CD4-positive, alpha-beta memory T cell (primary cell): ENCODE results near the gene RAP2A. TPM values are rescaled to one million over a fixed set of nuclear protein-coding genes. Genes with fewer than 3 reads are reported as not detected.

Experiments used
- CTCF ChIA-PET: fragments of 350-600 bp; sonication (Branson Sonifier 250); formaldehyde crosslinking; loops from one replicate; lab custom pipeline; 2021; ENCODE audit warnings: inconsistent platforms; ENCODE audit not compliant: partially characterized antibody; lab: Charles Lee
- POLR2A ChIA-PET: fragments of 350-600 bp; sonication (Branson Sonifier 250); formaldehyde crosslinking; loops from one replicate; lab custom pipeline; 2021; ENCODE audit not compliant: partially characterized antibody; lab: Charles Lee
- DNase-seq, 5 donors: peaks; one replicate each; pipeline versions ENCODE4 v3.0.0 to v3.0.0-alpha.2; 2020 to 2022; ENCODE audit warnings: mixed read lengths in 1 of 5
- H3K27ac ChIP-seq: one replicate; pipeline ENCODE4 v1.7.0; 2013; ENCODE audit warnings: low read depth, low read length
- H3K27me3 ChIP-seq: 2 replicates; pipeline ENCODE4 v1.7.0; 2013; ENCODE audit warnings: mild to moderate bottlenecking, low read length, moderate library complexity; ENCODE audit not compliant: insufficient read depth
- H3K36me3 ChIP-seq: 2 replicates; pipeline ENCODE4 v1.7.0; 2013; ENCODE audit warnings: mild to moderate bottlenecking, low read length, moderate library complexity; ENCODE audit not compliant: insufficient read depth
- H3K4me1 ChIP-seq: 2 replicates; pipeline ENCODE4 v1.7.0; 2013; ENCODE audit warnings: mild to moderate bottlenecking, low read length, moderate library complexity; ENCODE audit not compliant: insufficient read depth
- H3K4me3 ChIP-seq, 2 donors: one replicate each; pipeline ENCODE4 v1.7.0; 2013; ENCODE audit warnings: low read length in 2 of 2, mild to moderate bottlenecking in 1 of 2
- H3K9me3 ChIP-seq, 2 donors: one replicate each; pipeline ENCODE4 v1.7.0; 2013; ENCODE audit warnings: low read length in 2 of 2, control low read depth in 1 of 2; ENCODE audit not compliant: control insufficient read depth in 1 of 2
- H3K27ac Mint-ChIP-seq, 7 donors: one replicate each; pipeline ENCODE4 v1.8.0; 2020 to 2021; ENCODE audit warnings: mixed read lengths in 7 of 7, mild to moderate bottlenecking in 6 of 7, inconsistent platforms in 3 of 7, moderate library complexity in 3 of 7
- H3K27me3 Mint-ChIP-seq, 2 donors: one replicate each; pipeline ENCODE4 v1.8.0; 2020 to 2021; ENCODE audit warnings: mixed read lengths in 2 of 2
- H3K36me3 Mint-ChIP-seq, 2 donors: one replicate each; pipeline ENCODE4 v1.8.0; 2020 to 2021; ENCODE audit warnings: mixed read lengths in 2 of 2, inconsistent platforms in 1 of 2, mild to moderate bottlenecking in 1 of 2
- H3K4me1 Mint-ChIP-seq, 4 donors: one replicate each; pipeline ENCODE4 v1.8.0; 2020 to 2021; ENCODE audit warnings: mixed read lengths in 4 of 4, mild to moderate bottlenecking in 1 of 4
- H3K4me3 Mint-ChIP-seq, 8 donors: one replicate each; pipeline ENCODE4 v1.8.0; 2020 to 2021; ENCODE audit warnings: mixed read lengths in 8 of 8, mild to moderate bottlenecking in 7 of 8, moderate library complexity in 6 of 8, inconsistent platforms in 3 of 8
- H3K9me3 Mint-ChIP-seq, 8 donors: one replicate each; pipeline ENCODE4 v1.8.0; 2020 to 2021; ENCODE audit warnings: mixed read lengths in 8 of 8, mild to moderate bottlenecking in 5 of 8, inconsistent platforms in 3 of 8, moderate library complexity in 1 of 8
- intact Hi-C: fragments of 100-400 bp; cut with micrococcal nuclease; formaldehyde crosslinking; loops from one replicate; pipeline ENCODE4 v1.15.1; 2023
- polyA plus RNA-seq, 2 donors: library from polyadenylated mRNA; unstranded; fragments of 300-500 nt; fragmentation: Illumina TruSeq; gene quantifications; one replicate each; pipeline ENCODE4 v1.2.3, GENCODE V29; 2021
- total RNA-seq, 2 experiments: library from RNA; stranded (reverse); gene quantifications; one replicate each; pipeline ENCODE4 v1.2.3, GENCODE V29; 2021

The RAP2A gene
- total and polyA plus RNA-seq, 4 experiments from 2014 or later = 1.7 to 24.0 (median 12.7) TPM

- intact Hi-C loops = loop anchor here (10.0 kb wide), 1 partner anchor 1144 kb away; the partner anchor contains the start of gene STK24
- peaks cover 5% of the 10 kb centered on the region for H3K27me3 ChIP-seq
- H3K4me3 ChIP-seq = no peak overlapping the region
- no peaks in the 10 kb centered on the region for H3K9me3 ChIP-seq
- Mint-ChIP-seq H3K4me1 (peaks cover 14 to 34% (median 17%) of the 10 kb centered on the region in 4 donors), H3K9me3 (peaks cover 0 to 2% (median 0%) of the 10 kb centered on the region in 8 donors), H3K27ac (peak overlapping the region in 1 of 7 donors; percentile 97), H3K4me3 (peak overlapping the region in 3 of 8 donors; percentile 21 to 65 (median 39)), H3K36me3 (peaks cover 0 to 20% of the 10 kb centered on the region in 2 donors), H3K27me3 (peaks cover 0 to 4% of the 10 kb centered on the region in 2 donors)
- no peaks in the 10 kb centered on the region for H3K36me3 ChIP-seq
- ChIA-PET CTCF (interaction anchor here (0.6 to 2.1 kb wide), 3 partner anchors 61 to 203 kb away, joined by 3 to 9 read pairs (median 5); no protein-coding TSS in a partner anchor), POLR2A (no interaction called here)
- peaks cover 23% of the 10 kb centered on the region for H3K4me1 ChIP-seq
- no peak overlapping the region for H3K27ac ChIP-seq
- no peak for DNase-seq
These were observed 2.7 kb upstream of the RAP2A start for GRCh38 chr13:97431171-97431764.

- peak in 2 of 5 donors; percentile 3 to 24 for DNase-seq
- Histone ChIP-seq H3K36me3 (no peaks in the 10 kb centered on the region), H3K27ac (peak overlapping the region; percentile 99), H3K4me3 (peak overlapping the region; percentile 57 to 97), H3K9me3 (no peaks in the 10 kb centered on the region), H3K4me1 (peaks cover 32% of the 10 kb centered on the region), H3K27me3 (peaks cover 5% of the 10 kb centered on the region)
- ChIA-PET CTCF (interaction anchor here (1.4 to 2.1 kb wide), 3 partner anchors 63 to 323 kb away, joined by 5 to 9 read pairs (median 9); no protein-coding TSS in a partner anchor), POLR2A (interaction anchor here (0.9 to 3.7 kb wide), 17 partner anchors 9 to 1756 kb away, joined by 3 to 85 read pairs (median 4); partner anchors contain the start of genes DNAJC3 and MBNL2)
- Mint-ChIP-seq H3K27ac (peak overlapping the region; percentile 97 to 100 (median 99)), H3K4me1 (peaks cover 20 to 41% (median 23%) of the 10 kb centered on the region in 4 donors), H3K9me3 (peaks cover 0 to 2% (median 0%) of the 10 kb centered on the region in 8 donors), H3K4me3 (peak overlapping the region; percentile 96 to 100 (median 98)), H3K27me3 (peaks cover 0 to 4% of the 10 kb centered on the region in 2 donors), H3K36me3 (peaks cover 0 to 20% of the 10 kb centered on the region in 2 donors)
- intact Hi-C loops = loop anchor here (2.0 to 10.0 kb wide), 2 partner anchors 64 to 1142 kb away; partner anchors contain the start of gene STK24
These were observed 1.6 kb upstream of the RAP2A start for GRCh38 chr13:97432232-97432916.

GRCh38 chr13:97432917-97433726 is 847 bp upstream of the RAP2A start:
- Mint-ChIP-seq H3K9me3 (peaks cover 0 to 2% (median 0%) of the 10 kb centered on the region in 8 donors), H3K27me3 (peaks cover 0 to 4% of the 10 kb centered on the region in 2 donors), H3K36me3 (peaks cover 0 to 20% of the 10 kb centered on the region in 2 donors), H3K4me1 (peaks cover 20 to 41% (median 23%) of the 10 kb centered on the region in 4 donors), H3K4me3 (peak overlapping the region; percentile 96 to 100 (median 98)), H3K27ac (peak overlapping the region; percentile 97 to 100 (median 99))
- Histone ChIP-seq H3K4me1 (peaks cover 37% of the 10 kb centered on the region), H3K36me3 (no peaks in the 10 kb centered on the region), H3K27me3 (peaks cover 5% of the 10 kb centered on the region), H3K4me3 (peak overlapping the region; percentile 93 to 97), H3K9me3 (no peaks in the 10 kb centered on the region), H3K27ac (peak overlapping the region; percentile 99)
- ChIA-PET POLR2A (interaction anchor here (0.9 to 3.7 kb wide), 20 partner anchors 10 to 1756 kb away, joined by 3 to 85 read pairs (median 4); partner anchors contain the start of genes DNAJC3 and MBNL2), CTCF (interaction anchor here (0.8 to 2.1 kb wide), 4 partner anchors 63 to 323 kb away, joined by 3 to 9 read pairs (median 8); no protein-coding TSS in a partner anchor)
- DNase-seq = peak; percentile 99 to 100 (median 99)
- intact Hi-C loops = loop anchor here (1.0 to 10.0 kb wide), 5 partner anchors 64 to 1757 kb away; partner anchors contain the start of genes MBNL2 and STK24

- peak; percentile 42 to 68 (median 47) for DNase-seq
- no peaks in the 10 kb centered on the region for H3K36me3 ChIP-seq
- peak overlapping the region; percentile 87 to 98 (median 91) for H3K4me3 Mint-ChIP-seq
- H3K27ac ChIP-seq = peak overlapping the region; percentile 51
- ChIA-PET POLR2A (interaction anchor here (1.1 to 3.7 kb wide), 13 partner anchors 24 to 1766 kb away, joined by 3 to 85 read pairs (median 8); partner anchors contain the start of genes DNAJC3, MBNL2 and UBAC2), CTCF (interaction anchor here (1.0 kb wide), 1 partner anchor 75 kb away, joined by 3 read pairs; no protein-coding TSS in a partner anchor)
- intact Hi-C loops = loop anchor here (10.0 kb wide), 1 partner anchor 1140 kb away; the partner anchor contains the start of gene STK24
- peaks cover 2% of the 10 kb centered on the region for H3K27me3 ChIP-seq
- peaks cover 0 to 2% (median 0%) of the 10 kb centered on the region in 8 donors for H3K9me3 Mint-ChIP-seq
- peaks cover 45% of the 10 kb centered on the region for H3K4me1 ChIP-seq
- H3K9me3 ChIP-seq = no peaks in the 10 kb centered on the region
- peak overlapping the region; percentile 42 to 59 for H3K4me3 ChIP-seq
- peaks cover 20 to 41% (median 23%) of the 10 kb centered on the region in 4 donors for H3K4me1 Mint-ChIP-seq
- peaks cover 0 to 3% of the 10 kb centered on the region in 2 donors for H3K27me3 Mint-ChIP-seq
- H3K36me3 Mint-ChIP-seq = peaks cover 0 to 20% of the 10 kb centered on the region in 2 donors
- H3K27ac Mint-ChIP-seq = peak overlapping the region; percentile 88 to 95 (median 90)
These were observed 630 bp downstream of the RAP2A start for GRCh38 chr13:97434397-97435201.

- H3K27ac Mint-ChIP-seq = peak overlapping the region in 5 of 7 donors; percentile 89 to 95 (median 90)
- H3K4me1 Mint-ChIP-seq = peaks cover 20 to 41% (median 23%) of the 10 kb centered on the region in 4 donors
- H3K27me3 Mint-ChIP-seq = no peaks in the 10 kb centered on the region
- Histone ChIP-seq H3K4me1 (peaks cover 45% of the 10 kb centered on the region), H3K4me3 (peak overlapping the region; percentile 42 to 59), H3K27ac (peak overlapping the region; percentile 51), H3K36me3 (no peaks in the 10 kb centered on the region), H3K9me3 (no peaks in the 10 kb centered on the region), H3K27me3 (no peaks in the 10 kb centered on the region)
- ChIA-PET POLR2A (interaction anchor here (1.2 to 3.7 kb wide), 2 partner anchors 211 to 1765 kb away, joined by 3 to 85 read pairs; partner anchors contain the start of genes MBNL2 and UBAC2), CTCF (interaction anchor here (0.6 to 1.0 kb wide), 2 partner anchors 20 to 76 kb away, joined by 3 read pairs; no protein-coding TSS in a partner anchor)
- H3K36me3 Mint-ChIP-seq = peaks cover 0 to 20% of the 10 kb centered on the region in 2 donors
- H3K9me3 Mint-ChIP-seq = peaks cover 0 to 2% (median 0%) of the 10 kb centered on the region in 8 donors
- peak overlapping the region; percentile 87 to 98 (median 91) for H3K4me3 Mint-ChIP-seq
- DNase-seq = no peak
- intact Hi-C loops = loop anchor here (10.0 kb wide), 1 partner anchor 1139 kb away; the partner anchor contains the start of gene STK24
These were observed 1.4 kb downstream of the RAP2A start for GRCh38 chr13:97435323-97435722.
